GM21786 (cell line): ENCODE data around the gene TNIK.

ENCODE experiments used
- ATAC-seq: cut with Tn5 transposase; IDR thresholded peaks from one replicate; pipeline ENCODE4 v1.9.1; 2021; ENCODE audit not compliant: unreplicated experiment

The TNIK gene

GRCh38 chr3:171470714-171471227 lies 10.6 kb upstream of the TNIK start:
- no peak for ATAC-seq

GRCh38 chr3:171469376-171469775 lies 9.2 kb upstream of the TNIK start:
- no peak for ATAC-seq

GRCh38 chr3:171468296-171468906 lies 8.2 kb upstream of the TNIK start:
- ATAC-seq, result no peak

- ATAC-seq, result no peak
Measured at GRCh38 chr3:171465763-171466162, 5.6 kb upstream of the TNIK start.

GRCh38 chr3:171464462-171464861 lies 4.3 kb upstream of the TNIK start:
- no peak for ATAC-seq

- ATAC-seq, result no peak
Measured at GRCh38 chr3:171462224-171462623, 2.0 kb upstream of the TNIK start.

GRCh38 chr3:171461525-171461917 lies 1.3 kb upstream of the TNIK start:
- ATAC-seq, result no peak

GRCh38 chr3:171460725-171461524 lies 720 bp upstream of the TNIK start:
- ATAC-seq, result peak; percentile 28

- no peak for ATAC-seq
Measured at GRCh38 chr3:171459137-171459941, 866 bp downstream of the TNIK start.

- no peak for ATAC-seq
Measured at GRCh38 chr3:171458864-171459136, 1.4 kb downstream of the TNIK start.

- no peak for ATAC-seq
Measured at GRCh38 chr3:171458071-171458863, 1.9 kb downstream of the TNIK start.

- no peak for ATAC-seq
Measured at GRCh38 chr3:171457607-171458061, 2.6 kb downstream of the TNIK start.

- no peak for ATAC-seq
Measured at GRCh38 chr3:171456765-171457606, 3.2 kb downstream of the TNIK start.

GRCh38 chr3:171455603-171456550 lies 4.3 kb downstream of the TNIK start:
- ATAC-seq, result no peak

- no peak for ATAC-seq
Measured at GRCh38 chr3:171454041-171454440, 6.2 kb downstream of the TNIK start.

GRCh38 chr3:171453180-171453886 lies 6.9 kb downstream of the TNIK start:
- no peak for ATAC-seq

- ATAC-seq, result no peak
Measured at GRCh38 chr3:171452328-171452727, 7.9 kb downstream of the TNIK start.

- no peak for ATAC-seq
Measured at GRCh38 chr3:171451915-171452314, 8.3 kb downstream of the TNIK start.
